Inflammatory macrophage (primary cell): ENCODE measurements around the gene S100A12.

ENCODE experiments used
- DNase-seq, 2 donors: peaks; one replicate each; pipeline ENCODE4 v3.0.0-alpha.2; 2020 to 2022

S100A12 gene

GRCh38 chr1:153396461-153396860 is 21.0 kb upstream of the S100A12 start:
- no peak for DNase-seq

GRCh38 chr1:153395776-153396175 is 20.4 kb upstream of the S100A12 start:
- no peak for DNase-seq

GRCh38 chr1:153395136-153395685 is 19.8 kb upstream of the S100A12 start:
- DNase-seq = no peak

GRCh38 chr1:153394391-153394790 is 19.0 kb upstream of the S100A12 start:
- no peak for DNase-seq

- no peak for DNase-seq
These were observed 18.5 kb upstream of the S100A12 start for GRCh38 chr1:153393926-153394325.

GRCh38 chr1:153392822-153393221 is 17.4 kb upstream of the S100A12 start:
- DNase-seq = peak in 1 of 2 donors; percentile 9

- DNase-seq = no peak
These were observed 16.8 kb upstream of the S100A12 start for GRCh38 chr1:153392258-153392657.

GRCh38 chr1:153390938-153391710 is 15.7 kb upstream of the S100A12 start, which contains the start of gene S100A8:
TSS of gene S100A8 (minus strand) at chr1:153391073. CDS start at chr1:153390535, 538 bp downstream.
- DNase-seq = peak; percentile 90 to 97

- DNase-seq = peak; percentile 41 to 52
These were observed 14.8 kb upstream of the S100A12 start for GRCh38 chr1:153389973-153390879.

- peak; percentile 17 to 28 for DNase-seq
These were observed 14.0 kb upstream of the S100A12 start for GRCh38 chr1:153389401-153389800.

- no peak for DNase-seq
These were observed 12.4 kb upstream of the S100A12 start for GRCh38 chr1:153387785-153388184.

- DNase-seq = no peak
These were observed 11.6 kb upstream of the S100A12 start for GRCh38 chr1:153387001-153387400.

GRCh38 chr1:153386500-153386901 is 11.1 kb upstream of the S100A12 start:
- peak; percentile 86 to 93 for DNase-seq

GRCh38 chr1:153384958-153385580 is 9.6 kb upstream of the S100A12 start:
- DNase-seq = peak in 1 of 2 donors; percentile 27

- DNase-seq = no peak
These were observed 5.3 kb upstream of the S100A12 start for GRCh38 chr1:153380711-153381110.

GRCh38 chr1:153379591-153379990 is 4.2 kb upstream of the S100A12 start:
- DNase-seq = no peak

GRCh38 chr1:153374071-153374470 is 1.4 kb downstream of the S100A12 start:
- peak; percentile 38 to 62 for DNase-seq

- no peak for DNase-seq
These were observed 2.9 kb downstream of the S100A12 start for GRCh38 chr1:153372571-153372970.

GRCh38 chr1:153371231-153371630 is 4.2 kb downstream of the S100A12 start:
- DNase-seq = no peak

- no peak for DNase-seq
These were observed 5.3 kb downstream of the S100A12 start for GRCh38 chr1:153370146-153370545.

GRCh38 chr1:153368495-153368894 is 6.9 kb downstream of the S100A12 start:
- DNase-seq = no peak

GRCh38 chr1:153367090-153367489 is 8.3 kb downstream of the S100A12 start:
- DNase-seq = no peak

- DNase-seq = no peak
These were observed 9.2 kb downstream of the S100A12 start for GRCh38 chr1:153366261-153366660.
